GM19452 (cell line): ENCODE measurements around the gene ACR.

Experiments
- ATAC-seq: cut with Tn5 transposase; IDR thresholded peaks from one replicate; pipeline ENCODE4 v1.9.1; 2021; ENCODE audit not compliant: unreplicated experiment

ACR gene

GRCh38 chr22:50702821-50703725, 34.9 kb upstream of the ACR start:
- no peak for ATAC-seq

- ATAC-seq = no peak
Measured at GRCh38 chr22:50703726-50704509, 34.1 kb upstream of the ACR start.

DNA sequence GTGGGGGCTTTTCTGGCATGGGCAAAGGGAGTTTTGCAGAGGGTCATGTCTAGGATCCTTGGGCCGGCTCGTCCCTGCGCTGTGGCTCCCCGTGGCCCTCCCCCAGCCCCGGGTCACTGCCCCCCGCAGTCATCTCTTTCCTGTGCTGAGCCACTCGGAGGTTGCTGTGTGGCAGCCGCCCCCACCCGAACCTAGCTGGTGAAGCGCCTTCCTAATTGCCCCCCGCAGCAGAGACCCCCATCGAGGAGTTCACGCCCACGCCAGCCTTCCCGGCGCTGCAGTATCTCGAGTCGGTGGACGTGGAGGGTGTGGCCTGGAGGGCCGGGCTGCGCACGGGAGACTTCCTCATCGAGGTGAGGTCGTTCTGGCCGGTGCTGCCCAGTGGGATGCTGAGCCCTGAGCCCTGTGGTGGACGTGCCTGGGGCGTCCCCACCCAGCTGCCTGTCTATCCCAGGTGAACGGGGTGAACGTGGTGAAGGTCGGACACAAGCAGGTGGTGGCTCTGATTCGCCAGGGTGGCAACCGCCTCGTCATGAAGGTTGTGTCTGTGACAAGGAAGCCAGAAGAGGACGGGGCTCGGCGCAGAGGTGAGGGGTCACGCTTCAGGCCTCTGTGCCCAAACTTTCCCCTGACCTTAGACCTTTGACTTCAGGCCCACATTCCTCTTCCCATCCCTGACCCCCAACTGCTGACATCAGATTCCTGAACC, 33.3 kb upstream of the ACR start:
- ATAC-seq = no peak

GRCh38 chr22:50705219-50705691, 32.7 kb upstream of the ACR start:
- no peak for ATAC-seq

DNA sequence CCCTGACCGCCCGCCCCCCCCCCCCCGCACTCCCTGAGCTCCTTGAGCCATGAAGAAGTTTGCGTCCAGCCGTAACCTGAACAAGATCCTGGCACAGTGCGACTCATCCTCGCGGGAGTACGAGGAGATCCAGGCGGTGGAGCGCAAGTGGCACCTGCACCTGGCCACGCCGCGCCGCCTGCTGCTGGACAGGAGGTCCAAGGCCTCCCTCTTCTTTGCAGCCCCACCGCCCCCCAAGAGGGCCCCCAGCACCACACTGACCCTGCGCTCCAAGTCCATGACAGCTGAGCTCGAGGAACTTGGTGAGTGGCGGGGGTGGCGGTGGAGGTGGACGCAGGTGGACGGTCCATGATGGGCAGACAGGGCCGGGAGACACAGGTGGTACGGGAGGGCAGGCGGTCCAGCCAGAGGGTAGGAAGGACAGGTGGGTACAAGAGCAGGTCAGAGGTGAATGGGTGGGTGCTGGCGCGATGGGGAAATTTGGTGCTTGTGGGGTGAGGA, 32.1 kb upstream of the ACR start:
- no peak for ATAC-seq

DNA sequence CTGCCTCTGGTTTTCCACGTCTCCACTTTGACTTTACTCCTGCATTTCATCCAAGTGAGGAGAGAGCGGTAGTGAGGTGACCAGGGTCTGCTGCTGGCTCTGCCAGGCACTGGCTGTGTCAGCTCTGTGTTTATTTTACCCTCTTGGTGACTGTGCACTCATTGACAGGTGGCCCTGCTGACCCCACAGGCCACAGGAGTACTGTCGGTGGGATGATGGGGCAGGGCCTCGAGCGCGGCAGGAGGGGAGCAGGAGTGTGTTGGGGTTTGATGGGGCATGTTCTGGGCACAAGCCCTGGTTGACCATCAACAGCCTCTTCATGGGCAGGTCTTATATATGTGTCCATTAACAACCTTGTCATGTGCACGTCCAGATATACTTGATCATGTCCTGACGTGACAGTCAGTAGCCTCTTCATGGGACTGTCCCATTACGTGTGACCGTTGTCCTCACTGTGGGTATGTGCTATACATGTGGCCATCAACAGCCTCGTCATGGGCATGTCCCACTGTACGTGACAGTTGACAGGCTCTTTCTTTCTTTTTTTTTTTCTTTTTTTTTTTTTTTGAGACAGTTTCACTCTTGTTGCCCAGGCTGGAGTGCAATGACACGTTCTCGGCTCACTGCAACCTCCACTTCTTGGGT, 31.4 kb upstream of the ACR start:
- ATAC-seq = no peak

- no peak for ATAC-seq
Measured at GRCh38 chr22:50708474-50708873, 29.5 kb upstream of the ACR start.

DNA sequence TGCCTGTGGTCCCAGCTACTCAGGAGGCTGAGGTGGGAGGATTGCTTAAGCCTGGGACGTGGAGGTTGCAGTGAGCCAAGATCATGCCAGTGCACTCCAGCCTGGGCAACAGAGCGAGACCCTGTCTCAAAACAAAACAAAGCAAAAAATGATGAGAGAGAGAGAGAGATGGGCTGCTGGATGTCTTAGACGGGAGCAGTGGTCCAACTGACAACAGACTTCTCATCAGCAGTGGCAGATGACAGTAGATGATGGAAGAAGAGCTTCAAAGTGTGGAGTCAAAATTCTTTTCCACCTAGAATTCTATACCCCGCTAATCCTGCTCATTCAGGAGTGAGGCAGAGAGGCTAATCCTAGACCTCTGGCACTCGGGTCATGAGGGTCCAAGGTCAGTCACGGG, 29.0 kb upstream of the ACR start:
- no peak for ATAC-seq

- no peak for ATAC-seq
Measured at GRCh38 chr22:50710221-50710620, 27.8 kb upstream of the ACR start.

GRCh38 chr22:50710886-50711285, 27.1 kb upstream of the ACR start:
- no peak for ATAC-seq

GRCh38 chr22:50711446-50712340, 26.3 kb upstream of the ACR start:
- ATAC-seq = no peak

GRCh38 chr22:50712341-50713007, 25.5 kb upstream of the ACR start:
- ATAC-seq = no peak

- ATAC-seq = no peak
Measured at GRCh38 chr22:50713008-50713385, 25.0 kb upstream of the ACR start.

GRCh38 chr22:50713571-50714056, 24.4 kb upstream of the ACR start:
- ATAC-seq = no peak

DNA sequence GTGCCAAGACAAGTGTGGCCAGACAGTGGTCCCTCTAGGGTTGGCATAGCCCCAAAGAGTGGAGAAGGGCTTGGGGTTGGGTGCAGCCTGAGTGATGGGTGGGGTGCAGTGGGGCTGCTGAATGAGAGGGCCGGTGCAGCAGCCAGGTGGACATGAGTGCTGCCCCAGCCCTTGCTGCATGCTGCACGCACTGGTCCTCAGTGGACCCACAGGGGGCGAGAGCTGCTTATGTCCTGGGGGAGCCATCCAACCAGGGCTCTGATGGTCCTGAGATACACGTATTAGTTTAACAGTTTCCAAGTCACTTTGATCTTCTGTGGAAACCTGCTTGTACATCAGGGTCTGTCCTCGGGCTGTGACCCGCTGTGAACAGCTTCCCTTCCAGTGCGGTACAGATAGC, 23.9 kb upstream of the ACR start:
- ATAC-seq = no peak

DNA sequence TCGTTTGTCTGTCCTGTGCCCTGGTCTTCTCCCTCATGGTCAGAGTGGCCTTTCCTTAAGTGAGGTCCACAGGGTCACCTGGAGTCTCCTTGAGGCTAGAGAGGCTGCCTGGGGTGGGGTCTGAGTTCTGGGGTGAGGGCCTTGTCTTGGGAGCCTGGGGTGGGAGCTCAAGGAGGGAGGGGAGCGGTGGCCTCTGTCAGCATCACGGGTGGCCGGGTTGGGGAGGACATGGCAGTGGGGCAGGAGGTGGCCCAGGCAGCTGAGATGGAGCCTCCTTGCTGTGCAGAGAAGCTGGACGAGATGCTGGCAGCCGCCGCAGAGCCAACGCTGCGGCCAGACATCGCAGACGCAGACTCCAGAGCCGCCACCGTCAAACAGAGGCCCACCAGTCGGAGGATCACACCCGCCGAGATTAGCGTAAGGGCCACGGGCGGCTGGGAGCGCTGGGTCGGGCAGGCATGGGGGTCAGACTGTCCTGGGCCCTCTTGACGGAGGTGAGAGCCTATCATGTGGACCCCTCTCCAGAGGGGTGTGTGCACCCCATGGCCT, 23.3 kb upstream of the ACR start:
- ATAC-seq = no peak

- ATAC-seq = no peak
Measured at GRCh38 chr22:50715250-50715649, 22.8 kb upstream of the ACR start.

GRCh38 chr22:50715776-50716175, 22.2 kb upstream of the ACR start:
- no peak for ATAC-seq
